CD14-positive monocyte (primary cell): Measurements from ENCODE around the gene SLC43A2. TPM values are rescaled to one million over a fixed set of nuclear protein-coding genes. Genes with fewer than 3 reads are reported as not detected.

Experiments used
- DNase-seq, 3 donors: peaks; one replicate each; pipeline ENCODE4 v3.0.0-alpha.2; 2011 to 2022
- H2AFZ ChIP-seq: 2 replicates; pipeline ENCODE4 v1.6.0; 2012; ENCODE audit warnings: mild to moderate bottlenecking, low read depth, low read length, inconsistent platforms; ENCODE audit not compliant: insufficient read depth, poor library complexity, severe bottlenecking
- H3K27ac ChIP-seq, 2 donors: 1 replicate in 1 of 2; 2 replicates in 1 of 2; pipeline ENCODE4 v1.5.1; 2012 to 2013; ENCODE audit warnings: low read length in 2 of 2, control low read depth in 1 of 2, inconsistent platforms in 1 of 2, low read depth in 1 of 2, mild to moderate bottlenecking in 1 of 2
- H3K27me3 ChIP-seq, 2 donors: one replicate each; pipeline versions ENCODE4 v1.6.0 to v1.6.1; 2011 to 2013; ENCODE audit warnings: low read length in 2 of 2; ENCODE audit not compliant: control insufficient read depth in 2 of 2, insufficient read depth in 2 of 2
- H3K36me3 ChIP-seq, 2 donors: replicated peaks in 1 of 2; 1 replicate in 1 of 2; 2 replicates in 1 of 2; pipeline versions ENCODE4 v1.5.1 to v1.6.1; 2012 to 2013; ENCODE audit warnings: low read length in 2 of 2, control low read depth in 1 of 2, inconsistent platforms in 1 of 2, mild to moderate bottlenecking in 1 of 2; ENCODE audit not compliant: insufficient read depth in 2 of 2, control insufficient read depth in 1 of 2
- H3K4me1 ChIP-seq, 2 donors: 1 replicate in 1 of 2; 2 replicates in 1 of 2; pipeline versions ENCODE4 v1.5.1 to v1.6.1; 2012 to 2013; ENCODE audit warnings: low read length in 2 of 2, control low read depth in 1 of 2, inconsistent platforms in 1 of 2, mild to moderate bottlenecking in 1 of 2, moderate library complexity in 1 of 2; ENCODE audit not compliant: insufficient read depth in 2 of 2, control insufficient read depth in 1 of 2
- H3K4me2 ChIP-seq: replicated peaks from 2 replicates; pipeline ENCODE3; 2012; ENCODE audit warnings: low read length, moderate library complexity, mild to moderate bottlenecking; ENCODE audit not compliant: poor library complexity, severe bottlenecking; ENCODE audit errors: extremely low read depth
- H3K4me3 ChIP-seq, 3 experiments: fragments of 200-600 bp in 1 of 3; sonication (generic) in 1 of 3; replicated peaks in 1 of 3; 1 replicate in 2 of 3; 2 replicates in 1 of 3; pipeline ENCODE4 v1.5.1; 2011 to 2013; ENCODE audit warnings: low read length in 3 of 3, mild to moderate bottlenecking in 3 of 3, control low read depth in 2 of 3, low read depth in 2 of 3, inconsistent platforms in 1 of 3, moderate library complexity in 1 of 3
- H3K79me2 ChIP-seq: 2 replicates; pipeline ENCODE4 v1.6.0; 2012; ENCODE audit warnings: mild to moderate bottlenecking, control low read depth, inconsistent platforms, low read length, moderate library complexity; ENCODE audit not compliant: insufficient read depth
- H3K9ac ChIP-seq: 2 replicates; pipeline ENCODE4 v1.6.0; 2017; ENCODE audit warnings: low read length, mild to moderate bottlenecking; ENCODE audit not compliant: insufficient read depth, poor library complexity, severe bottlenecking
- H3K9me3 ChIP-seq, 2 donors: replicated peaks in 1 of 2; 1 replicate in 1 of 2; 2 replicates in 1 of 2; pipeline versions ENCODE4 v1.5.1 to v1.6.1; 2012 to 2013; ENCODE audit warnings: low read length in 2 of 2, control low read depth in 1 of 2; ENCODE audit not compliant: control insufficient read depth in 1 of 2, insufficient read depth in 1 of 2
- H4K20me1 ChIP-seq: 2 replicates; pipeline ENCODE4 v1.6.0; 2012; ENCODE audit warnings: mild to moderate bottlenecking, low read length, control low read depth, moderate library complexity; ENCODE audit not compliant: insufficient read depth
- H3K27ac Mint-ChIP-seq, 7 donors: one replicate each; pipeline ENCODE4 v1.8.0; 2020; ENCODE audit warnings: mild to moderate bottlenecking in 7 of 7, mixed read lengths in 7 of 7, moderate library complexity in 6 of 7, inconsistent platforms in 2 of 7
- H3K27me3 Mint-ChIP-seq, 3 donors: one replicate each; pipeline ENCODE4 v1.8.0; 2021 to 2022; ENCODE audit warnings: low read depth in 3 of 3, mild to moderate bottlenecking in 3 of 3, mixed read lengths in 3 of 3, moderate library complexity in 3 of 3, inconsistent platforms in 1 of 3
- H3K36me3 Mint-ChIP-seq, 2 donors: one replicate each; pipeline ENCODE4 v1.8.0; 2020; ENCODE audit warnings: mixed read lengths in 2 of 2, inconsistent platforms in 1 of 2, mild to moderate bottlenecking in 1 of 2
- H3K4me1 Mint-ChIP-seq: one replicate; pipeline ENCODE4 v1.8.0; 2020; ENCODE audit warnings: mild to moderate bottlenecking, mixed read lengths
- H3K4me3 Mint-ChIP-seq, 2 donors: one replicate each; pipeline ENCODE4 v1.8.0; 2020; ENCODE audit warnings: mild to moderate bottlenecking in 2 of 2, mixed read lengths in 2 of 2, moderate library complexity in 1 of 2
- H3K9me3 Mint-ChIP-seq, 7 donors: one replicate each; pipeline ENCODE4 v1.8.0; 2020 to 2022; ENCODE audit warnings: mixed read lengths in 7 of 7, mild to moderate bottlenecking in 6 of 7, moderate library complexity in 6 of 7, inconsistent platforms in 2 of 7
- WGBS: methylation state at CpG from one replicate; pipeline ENCODE4 v1.1.5; 2013; ENCODE audit warnings: missing lambda C conversion rate; ENCODE audit not compliant: insufficient coverage; 5-methylcytosine and 5-hydroxymethylcytosine counted together
- intact Hi-C, 2 donors: fragments of 100-400 bp; cut with micrococcal nuclease; formaldehyde crosslinking; loops; one replicate each; pipeline versions ENCODE4 v1.15.0 to v1.15.1; 2023
- polyA plus RNA-seq, 3 donors: library from polyadenylated mRNA; depleted of rRNA in 1 of 3; unstranded in 2 of 3; stranded (reverse) in 1 of 3; fragments of 300-500 nt in 2 of 3; fragments of >200 nt in 1 of 3; fragmentation: Illumina TruSeq in 2 of 3; gene quantifications; 1 replicate in 2 of 3; 2 replicates in 1 of 3; pipeline ENCODE4 v1.2.3, GENCODE V29; 2012 to 2021
- TF ChIP-seq, protein P1 (sequence below): fragments of 200-600 bp; IDR thresholded peaks from one replicate; pipeline ENCODE4 v1.8.0; 2022; ENCODE audit warnings: antibody characterized with exemption, mild to moderate bottlenecking

The SLC43A2 gene
- polyA plus RNA-seq, 3 donors: 115 to 151 (median 117) TPM

DNA sequence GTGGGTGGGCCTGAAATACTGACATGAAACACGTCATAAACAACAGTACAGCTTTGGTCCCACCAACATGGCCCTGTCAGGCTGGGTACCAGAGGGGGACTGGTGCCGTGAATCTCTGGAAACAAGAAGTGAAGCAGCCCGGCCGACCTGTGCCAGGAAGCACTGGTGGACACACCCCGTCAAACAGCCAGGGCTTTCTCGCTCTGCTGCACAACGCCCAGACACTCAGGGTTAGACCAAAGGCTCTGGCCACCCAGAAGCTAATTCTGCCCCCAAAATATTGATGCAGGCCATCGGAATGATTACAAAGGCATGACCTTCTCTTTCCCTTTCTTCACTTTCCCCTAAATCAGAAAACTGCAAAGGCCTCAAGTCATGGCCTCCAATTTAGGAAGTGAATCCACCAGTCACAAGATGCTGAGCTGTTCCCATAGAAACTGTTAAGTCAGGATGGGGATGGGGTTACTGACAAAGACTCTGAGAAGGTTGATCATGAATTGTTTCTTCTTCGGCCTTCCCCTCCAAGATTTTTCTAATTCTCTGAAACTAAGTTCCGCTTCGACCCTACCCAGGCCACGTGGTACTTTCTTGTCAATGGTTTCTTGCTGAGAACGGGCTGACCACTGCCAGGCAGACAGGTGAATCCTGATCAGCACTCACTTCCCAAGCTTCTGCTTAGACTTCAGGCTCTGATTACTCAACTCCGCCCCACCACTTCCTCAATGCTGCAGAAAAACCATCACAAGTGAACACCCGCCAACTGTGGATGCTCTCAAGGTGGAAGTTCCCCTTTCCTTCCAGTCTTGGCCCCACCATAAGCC, 72.8 kb downstream of the SLC43A2 start:
- peaks cover 52% of the 10 kb centered on the region for H3K4me1 Mint-ChIP-seq
- peak overlapping the region; percentile 67 to 76 for H3K27ac ChIP-seq
- peaks cover 56 to 73% of the 10 kb centered on the region in 2 donors for H3K36me3 Mint-ChIP-seq
- H3K9ac ChIP-seq: peak overlapping the region; percentile 38
- H3K4me1 ChIP-seq: peaks cover 27 to 38% of the 10 kb centered on the region in 2 donors
- intact Hi-C loops: no loop called here
- TF ChIP-seq, protein P1, sequence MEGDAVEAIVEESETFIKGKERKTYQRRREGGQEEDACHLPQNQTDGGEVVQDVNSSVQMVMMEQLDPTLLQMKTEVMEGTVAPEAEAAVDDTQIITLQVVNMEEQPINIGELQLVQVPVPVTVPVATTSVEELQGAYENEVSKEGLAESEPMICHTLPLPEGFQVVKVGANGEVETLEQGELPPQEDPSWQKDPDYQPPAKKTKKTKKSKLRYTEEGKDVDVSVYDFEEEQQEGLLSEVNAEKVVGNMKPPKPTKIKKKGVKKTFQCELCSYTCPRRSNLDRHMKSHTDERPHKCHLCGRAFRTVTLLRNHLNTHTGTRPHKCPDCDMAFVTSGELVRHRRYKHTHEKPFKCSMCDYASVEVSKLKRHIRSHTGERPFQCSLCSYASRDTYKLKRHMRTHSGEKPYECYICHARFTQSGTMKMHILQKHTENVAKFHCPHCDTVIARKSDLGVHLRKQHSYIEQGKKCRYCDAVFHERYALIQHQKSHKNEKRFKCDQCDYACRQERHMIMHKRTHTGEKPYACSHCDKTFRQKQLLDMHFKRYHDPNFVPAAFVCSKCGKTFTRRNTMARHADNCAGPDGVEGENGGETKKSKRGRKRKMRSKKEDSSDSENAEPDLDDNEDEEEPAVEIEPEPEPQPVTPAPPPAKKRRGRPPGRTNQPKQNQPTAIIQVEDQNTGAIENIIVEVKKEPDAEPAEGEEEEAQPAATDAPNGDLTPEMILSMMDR: no peak
- H3K4me2 ChIP-seq: peak overlapping the region; percentile 49
- peaks cover 100% of the 10 kb centered on the region for H4K20me1 ChIP-seq
- peak overlapping the region; percentile 62 to 74 for H3K4me3 Mint-ChIP-seq
- no peak overlapping the region for H2AFZ ChIP-seq
- peaks cover 32 to 49% of the 10 kb centered on the region in 2 donors for H3K36me3 ChIP-seq
- H3K27ac Mint-ChIP-seq: peak overlapping the region; percentile 93 to 99 (median 98)
- H3K9me3 ChIP-seq: no peaks in the 10 kb centered on the region
- H3K79me2 ChIP-seq: peaks cover 62% of the 10 kb centered on the region
- H3K4me3 ChIP-seq: peak overlapping the region in 1 of 3 experiments; percentile 21
- H3K27me3 ChIP-seq: no peaks in the 10 kb centered on the region
- under 1% methylated on average over 14 of the region's 15 CpGs for WGBS
- peak; percentile 85 to 96 (median 92) for DNase-seq
- H3K27me3 Mint-ChIP-seq: peaks cover 0 to 3% (median 2%) of the 10 kb centered on the region in 3 donors
- no peaks in the 10 kb centered on the region for H3K9me3 Mint-ChIP-seq

DNA sequence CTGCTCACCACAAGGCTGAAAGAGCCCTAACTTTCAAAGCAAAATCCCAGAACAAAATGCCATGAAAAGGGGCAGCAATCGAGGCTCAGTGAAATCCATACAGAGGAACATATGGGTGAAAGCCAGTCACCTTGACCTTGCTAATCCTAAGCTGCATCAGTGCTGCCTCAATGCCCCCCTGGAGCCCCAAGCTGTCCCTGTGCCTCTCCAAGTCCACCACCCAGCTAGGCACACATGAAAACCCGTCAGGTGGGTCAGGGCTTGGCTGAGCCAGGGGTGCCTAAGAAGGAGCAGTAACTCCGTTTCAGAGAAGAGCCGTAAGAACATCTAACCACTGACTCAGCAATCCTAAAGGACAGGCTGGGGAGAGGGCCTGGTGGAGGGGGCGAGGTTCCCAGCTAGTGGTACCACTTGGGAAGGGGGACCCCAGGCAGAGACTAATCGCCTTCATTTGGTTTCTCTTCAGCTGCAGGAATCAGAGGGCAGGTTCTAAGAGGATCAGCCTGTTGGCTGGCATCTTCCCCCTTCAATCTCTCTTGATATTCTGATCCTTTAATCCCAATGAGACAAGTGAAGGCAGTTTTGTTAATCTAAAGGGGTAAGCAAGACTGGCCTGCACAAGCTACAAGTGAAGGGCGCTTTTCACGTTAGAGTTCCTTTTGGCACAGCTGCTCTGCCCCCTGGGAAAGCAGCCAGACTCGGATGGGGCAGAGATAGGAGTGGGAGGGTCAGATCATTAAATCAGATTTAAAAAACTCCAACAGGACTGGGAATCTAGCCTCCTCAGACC, 73.7 kb downstream of the SLC43A2 start:
- peaks cover 38 to 51% of the 10 kb centered on the region in 2 donors for H3K36me3 ChIP-seq
- intact Hi-C loops: no loop called here
- no peaks in the 10 kb centered on the region for H3K9me3 ChIP-seq
- no peak overlapping the region for H3K4me3 Mint-ChIP-seq
- H3K4me1 Mint-ChIP-seq: peaks cover 45% of the 10 kb centered on the region
- peak overlapping the region; percentile 38 for H3K9ac ChIP-seq
- peaks cover 24 to 29% of the 10 kb centered on the region in 2 donors for H3K4me1 ChIP-seq
- H4K20me1 ChIP-seq: peaks cover 100% of the 10 kb centered on the region
- 95% methylated on average over 3 of the region's 9 CpGs for WGBS
- TF ChIP-seq, protein P1: no peak
- peak overlapping the region; percentile 49 for H3K4me2 ChIP-seq
- no peak for DNase-seq
- peaks cover 0 to 3% (median 3%) of the 10 kb centered on the region in 3 donors for H3K27me3 Mint-ChIP-seq
- peaks cover 53% of the 10 kb centered on the region for H3K79me2 ChIP-seq
- H3K36me3 Mint-ChIP-seq: peaks cover 61 to 73% of the 10 kb centered on the region in 2 donors
- peak overlapping the region; percentile 67 to 76 for H3K27ac ChIP-seq
- H3K27ac Mint-ChIP-seq: peak overlapping the region; percentile 93 to 99 (median 98)
- H3K9me3 Mint-ChIP-seq: no peaks in the 10 kb centered on the region
- no peak overlapping the region for H3K4me3 ChIP-seq
- no peak overlapping the region for H2AFZ ChIP-seq
- H3K27me3 ChIP-seq: no peaks in the 10 kb centered on the region
